H9 (cell line): Measurements from ENCODE around the gene EML5. TPM values are rescaled to one million over a fixed set of nuclear protein-coding genes. Genes with fewer than 3 reads are reported as not detected.
A peak's percentile ranks its signal among the peaks of the same experiment; 100 is the strongest.

Experiments used
- DNase-seq: peaks from one replicate; pipeline ENCODE4 v3.0.0-alpha.2; 2017
- H2AFZ ChIP-seq: one replicate; pipeline ENCODE4 v1.6.1; 2013; ENCODE audit warnings: mild to moderate bottlenecking, low read length, control low read depth, moderate library complexity
- H2AK5ac ChIP-seq: 2 replicates; pipeline ENCODE4 v1.6.1; 2013; ENCODE audit warnings: low read length, control low read depth, mixed read lengths; ENCODE audit not compliant: insufficient read length
- H2BK120ac ChIP-seq: one replicate; pipeline ENCODE4 v1.6.1; 2013; ENCODE audit warnings: low read depth, mild to moderate bottlenecking, low read length, control low read depth, inconsistent platforms; ENCODE audit not compliant: poor library complexity, severe bottlenecking
- H2BK12ac ChIP-seq: 2 replicates; pipeline ENCODE4 v1.6.1; 2013; ENCODE audit warnings: low read length, control low read depth, mixed read lengths, low read depth; ENCODE audit not compliant: insufficient read length
- H2BK15ac ChIP-seq: 2 replicates; pipeline ENCODE4 v1.6.1; 2013; ENCODE audit warnings: low read depth, low read length, control low read depth
- H2BK20ac ChIP-seq: one replicate; pipeline ENCODE4 v1.6.1; 2013; ENCODE audit warnings: low read depth, mild to moderate bottlenecking, low read length, control low read depth, inconsistent platforms; ENCODE audit not compliant: poor library complexity, severe bottlenecking
- H2BK5ac ChIP-seq: 2 replicates; pipeline ENCODE4 v1.6.1; 2013; ENCODE audit warnings: low read length, control low read depth, mixed read lengths; ENCODE audit not compliant: insufficient read length
- H3K14ac ChIP-seq: 2 replicates; pipeline ENCODE4 v1.6.1; 2013; ENCODE audit warnings: low read length, control low read depth; ENCODE audit not compliant: insufficient read depth
- H3K18ac ChIP-seq: 2 replicates; pipeline ENCODE4 v1.6.1; 2013; ENCODE audit warnings: low read depth, mild to moderate bottlenecking, mixed read lengths, low read length, control low read depth; ENCODE audit not compliant: insufficient read length
- H3K23ac ChIP-seq: 2 replicates; pipeline ENCODE4 v1.6.1; 2013; ENCODE audit warnings: low read length, control low read depth, mixed read lengths, low read depth; ENCODE audit not compliant: insufficient read length
- H3K23me2 ChIP-seq: 2 replicates; pipeline ENCODE4 v1.6.1; 2013; ENCODE audit warnings: low read depth, mild to moderate bottlenecking, mixed read lengths, low read length, control low read depth; ENCODE audit not compliant: insufficient read length, poor library complexity, severe bottlenecking
- H3K27ac ChIP-seq: 2 replicates; pipeline ENCODE4 v1.5.1; 2013; ENCODE audit warnings: low read length, control low read depth, mixed read lengths, low read depth; ENCODE audit not compliant: insufficient read length
- H3K27me3 ChIP-seq: 2 replicates; pipeline ENCODE4 v1.6.1; 2013; ENCODE audit warnings: low read length, control low read depth, inconsistent platforms; ENCODE audit not compliant: insufficient read depth
- H3K4ac ChIP-seq: 2 replicates; pipeline ENCODE4 v1.6.1; 2013; ENCODE audit warnings: low read depth, mild to moderate bottlenecking, control low read depth, inconsistent platforms, low read length, moderate library complexity
- H3K4me1 ChIP-seq: 2 replicates; pipeline ENCODE4 v1.6.1; 2013; ENCODE audit warnings: low read length, control low read depth, inconsistent platforms; ENCODE audit not compliant: insufficient read depth
- H3K4me2 ChIP-seq: 2 replicates; pipeline ENCODE4 v1.6.1; 2013; ENCODE audit warnings: low read length, control low read depth, mixed read lengths; ENCODE audit not compliant: insufficient read length, insufficient read depth
- H3K56ac ChIP-seq: 2 replicates; pipeline ENCODE4 v1.6.1; 2013; ENCODE audit warnings: low read depth, mild to moderate bottlenecking, mixed read lengths, low read length, control low read depth; ENCODE audit not compliant: insufficient read length
- H3K79me1 ChIP-seq: 2 replicates; pipeline ENCODE4 v1.6.1; 2013; ENCODE audit warnings: low read depth, mild to moderate bottlenecking, moderate library complexity, low read length, control low read depth, inconsistent platforms; ENCODE audit not compliant: insufficient read depth, poor library complexity, severe bottlenecking
- H3K79me2 ChIP-seq: 2 replicates; pipeline ENCODE4 v1.6.1; 2013; ENCODE audit warnings: low read length, control low read depth, inconsistent platforms; ENCODE audit not compliant: insufficient read depth
- H3K9ac ChIP-seq: 2 replicates; pipeline ENCODE4 v1.6.1; 2013; ENCODE audit warnings: low read length, control low read depth, mixed read lengths; ENCODE audit not compliant: insufficient read length; ENCODE audit errors: extremely low read depth
- H3K9me3 ChIP-seq: one replicate; pipeline ENCODE4 v1.6.1; 2013; ENCODE audit warnings: low read depth, low read length, inconsistent platforms; ENCODE audit not compliant: control insufficient read depth
- H3T11ph ChIP-seq: one replicate; pipeline ENCODE4 v1.6.1; 2013; ENCODE audit warnings: mild to moderate bottlenecking, low read length, control low read depth, inconsistent platforms
- H4K20me1 ChIP-seq: one replicate; pipeline ENCODE4 v1.6.1; 2013; ENCODE audit not compliant: control insufficient read depth, insufficient read length, insufficient read depth
- H4K5ac ChIP-seq: 2 replicates; pipeline ENCODE4 v1.6.1; 2013; ENCODE audit warnings: low read depth, mild to moderate bottlenecking, mixed read lengths, low read length, control low read depth; ENCODE audit not compliant: insufficient read length
- H4K8ac ChIP-seq: replicated peaks from 2 replicates; pipeline ENCODE4 v1.6.1; 2013; ENCODE audit warnings: low read length, control low read depth, mixed read lengths, low read depth; ENCODE audit not compliant: insufficient read length
- H4K91ac ChIP-seq: 2 replicates; pipeline ENCODE4 v1.6.1; 2013; ENCODE audit warnings: low read depth, mild to moderate bottlenecking, moderate library complexity, mixed read lengths, low read length, control low read depth; ENCODE audit not compliant: insufficient read length
- H3K27ac Mint-ChIP-seq, 3 experiments: 2 replicates in 2 of 3; 3 replicates in 1 of 3; pipeline ENCODE4 v1.8.0; 2020 to 2021; ENCODE audit warnings: mixed read lengths in 3 of 3, mild to moderate bottlenecking in 1 of 3, moderate library complexity in 1 of 3
- H3K27me3 Mint-ChIP-seq: 2 replicates; pipeline ENCODE4 v1.8.0; 2021; ENCODE audit warnings: low read depth, mild to moderate bottlenecking, moderate library complexity, mixed read lengths
- H3K36me3 Mint-ChIP-seq, 3 experiments: 2 replicates in 2 of 3; 3 replicates in 1 of 3; pipeline ENCODE4 v1.8.0; 2020 to 2021; ENCODE audit warnings: low read depth in 3 of 3, mixed read lengths in 3 of 3; ENCODE audit not compliant: insufficient read depth in 1 of 3
- H3K4me1 Mint-ChIP-seq, 2 experiments: 2 replicates each; pipeline ENCODE4 v1.8.0; 2020; ENCODE audit warnings: mixed read lengths in 2 of 2
- H3K4me3 Mint-ChIP-seq, 2 experiments: 2 replicates in 1 of 2; 3 replicates in 1 of 2; pipeline ENCODE4 v1.8.0; 2020 to 2021; ENCODE audit warnings: mild to moderate bottlenecking in 2 of 2, mixed read lengths in 2 of 2, moderate library complexity in 1 of 2
- H3K9me3 Mint-ChIP-seq, 2 experiments: 2 replicates in 1 of 2; 3 replicates in 1 of 2; pipeline ENCODE4 v1.8.0; 2020; ENCODE audit warnings: mild to moderate bottlenecking in 2 of 2, mixed read lengths in 2 of 2, moderate library complexity in 1 of 2
- WGBS: extraction: QIAGEN DNeasy Blood & Tissue Kit; methylation state at CpG from one replicate; pipeline ENCODE4 v1.1.7; 2013; ENCODE audit warnings: missing lambda C conversion rate, low lambda C conversion rate, mixed read lengths; ENCODE audit not compliant: insufficient read length; ENCODE audit errors: extremely low coverage; 5-methylcytosine and 5-hydroxymethylcytosine counted together
- total RNA-seq: library from RNA; stranded (reverse); gene quantifications from 2 replicates; pipeline ENCODE4 v1.2.1, GENCODE V29; 2021
- TF ChIP-seq, protein P1 (sequence below): fragments of 200-600 bp; sonication (generic); conservative IDR thresholded peaks from 3 replicates; pipeline ENCODE4 v1.8.0; 2021; ENCODE audit warnings: antibody characterized with exemption, mild to moderate bottlenecking

The EML5 gene
- total RNA-seq, 1 experiment from 2014 or later, result 0.81 TPM

DNA sequence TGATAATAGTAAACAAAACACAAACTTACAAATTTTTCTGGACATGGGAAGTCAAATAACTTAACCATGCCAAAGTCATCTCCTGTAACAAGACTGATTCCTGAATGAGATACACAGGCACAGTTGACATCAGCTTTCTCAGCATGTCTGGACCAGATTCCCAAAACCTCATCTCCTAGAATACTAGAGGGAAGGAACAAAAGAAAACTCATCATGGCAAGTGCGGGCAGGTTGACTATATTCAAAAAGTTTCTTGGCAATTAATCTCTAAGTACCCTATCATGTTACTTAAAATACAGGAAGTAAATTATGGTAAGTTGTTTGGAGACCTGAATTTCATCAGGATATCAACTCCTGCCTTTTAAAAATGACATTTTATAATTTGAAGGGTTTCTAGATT is 176.1 kb downstream of the EML5 start:
- Mint-ChIP-seq H3K4me3 (no peak overlapping the region), H3K27me3 (no peaks in the 10 kb centered on the region; the same call in 1 of the 2 replicates), H3K4me1 (peaks cover 18 to 19% of the 10 kb centered on the region in 2 experiments), H3K9me3 (no peaks in the 10 kb centered on the region), H3K36me3 (peaks cover 2 to 23% (median 18%) of the 10 kb centered on the region in 3 experiments; a peak in 6 of 7 replicates), H3K27ac (peak overlapping the region in 1 of 3 experiments; percentile 45; a peak in 1 of 7 replicates)
- Histone ChIP-seq H3K9ac (no peak overlapping the region), H2AFZ (no peak overlapping the region), H3K23ac (no peak overlapping the region), H2BK20ac (no peak overlapping the region), H3K79me1 (no peaks in the 10 kb centered on the region), H3K27me3 (no peaks in the 10 kb centered on the region), H2AK5ac (no peak overlapping the region), H3K18ac (no peak overlapping the region), H2BK5ac (no peak overlapping the region), H2BK120ac (no peak overlapping the region), H3K4ac (no peak overlapping the region), H4K20me1 (no peaks in the 10 kb centered on the region), H2BK12ac (no peak overlapping the region), H2BK15ac (no peak overlapping the region), H3K14ac (no peak overlapping the region), H3K9me3 (no peaks in the 10 kb centered on the region), H3K4me1 (no peaks in the 10 kb centered on the region; the same call in none of the 2 replicates), H4K91ac (no peak overlapping the region), H3K27ac (no peak overlapping the region), H4K5ac (no peak overlapping the region), H4K8ac (no peak overlapping the region), H3K23me2 (no peaks in the 10 kb centered on the region), H3K79me2 (no peaks in the 10 kb centered on the region), H3T11ph (no peak overlapping the region), H3K56ac (no peak overlapping the region), H3K4me2 (no peak overlapping the region)
- WGBS, result no CpG with 5 or more reads among the region's 1 CpG
- TF ChIP-seq, protein P1, sequence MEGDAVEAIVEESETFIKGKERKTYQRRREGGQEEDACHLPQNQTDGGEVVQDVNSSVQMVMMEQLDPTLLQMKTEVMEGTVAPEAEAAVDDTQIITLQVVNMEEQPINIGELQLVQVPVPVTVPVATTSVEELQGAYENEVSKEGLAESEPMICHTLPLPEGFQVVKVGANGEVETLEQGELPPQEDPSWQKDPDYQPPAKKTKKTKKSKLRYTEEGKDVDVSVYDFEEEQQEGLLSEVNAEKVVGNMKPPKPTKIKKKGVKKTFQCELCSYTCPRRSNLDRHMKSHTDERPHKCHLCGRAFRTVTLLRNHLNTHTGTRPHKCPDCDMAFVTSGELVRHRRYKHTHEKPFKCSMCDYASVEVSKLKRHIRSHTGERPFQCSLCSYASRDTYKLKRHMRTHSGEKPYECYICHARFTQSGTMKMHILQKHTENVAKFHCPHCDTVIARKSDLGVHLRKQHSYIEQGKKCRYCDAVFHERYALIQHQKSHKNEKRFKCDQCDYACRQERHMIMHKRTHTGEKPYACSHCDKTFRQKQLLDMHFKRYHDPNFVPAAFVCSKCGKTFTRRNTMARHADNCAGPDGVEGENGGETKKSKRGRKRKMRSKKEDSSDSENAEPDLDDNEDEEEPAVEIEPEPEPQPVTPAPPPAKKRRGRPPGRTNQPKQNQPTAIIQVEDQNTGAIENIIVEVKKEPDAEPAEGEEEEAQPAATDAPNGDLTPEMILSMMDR, result no peak
- no peak for DNase-seq
